ENCODE measurements around the gene PRODH.
"Not testable (repeated sequence)": the region's sequence is repeated elsewhere in the genome, so short reads cannot be mapped to it uniquely, and the experiment has no call there.

PRODH gene

DNA sequence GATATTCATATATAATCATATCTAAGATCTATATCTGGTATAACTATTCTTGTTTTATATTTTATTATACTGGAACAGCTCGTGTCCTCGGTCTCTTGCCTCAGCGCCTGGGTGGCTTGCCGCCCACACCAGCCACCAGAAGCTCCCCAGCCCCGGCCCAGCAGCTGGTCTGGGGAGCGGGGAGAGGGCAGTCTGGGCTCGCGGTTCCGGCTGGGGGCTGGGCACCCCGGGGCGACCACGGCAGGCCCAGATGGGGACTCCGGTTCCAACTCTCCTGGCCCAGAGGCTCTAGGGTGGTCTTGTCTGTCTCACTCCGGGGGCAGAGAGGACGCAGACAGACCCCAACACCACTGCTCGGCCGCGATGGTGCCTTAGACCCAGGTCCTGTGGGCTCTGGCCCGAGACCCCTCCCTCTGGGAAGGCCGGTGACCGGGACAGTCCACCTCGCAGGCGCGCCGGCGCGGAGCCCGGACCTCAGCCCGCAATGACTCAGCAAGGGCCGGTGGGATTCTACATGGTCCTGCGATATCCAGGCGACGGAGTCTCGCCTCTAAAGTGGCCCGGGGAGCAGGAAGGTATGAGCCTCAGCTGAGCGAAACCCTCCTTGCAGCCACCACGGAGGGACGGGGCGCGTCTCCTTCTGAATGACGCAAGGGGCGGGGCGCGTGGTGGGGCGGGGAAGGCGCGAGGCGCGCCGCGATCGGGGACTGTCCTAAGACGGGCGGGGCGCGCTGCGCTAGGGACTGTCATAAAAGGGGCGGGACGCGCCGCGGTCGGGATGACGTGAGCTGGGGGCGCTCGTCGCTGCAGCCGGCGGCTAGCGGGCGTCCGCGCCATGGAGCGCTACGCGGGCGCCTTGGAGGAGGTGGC, 30.3 kb downstream of the PRODH start, which contains the start of gene DGCR6:
Gene DGCR6, plus strand, starts transcription at position 781 of the 870 bp plus-strand sequence. Its CDS starts 55 bp downstream, at position 836.
- DNase-seq (ENCODE audit: low spot score): no peak

DNA sequence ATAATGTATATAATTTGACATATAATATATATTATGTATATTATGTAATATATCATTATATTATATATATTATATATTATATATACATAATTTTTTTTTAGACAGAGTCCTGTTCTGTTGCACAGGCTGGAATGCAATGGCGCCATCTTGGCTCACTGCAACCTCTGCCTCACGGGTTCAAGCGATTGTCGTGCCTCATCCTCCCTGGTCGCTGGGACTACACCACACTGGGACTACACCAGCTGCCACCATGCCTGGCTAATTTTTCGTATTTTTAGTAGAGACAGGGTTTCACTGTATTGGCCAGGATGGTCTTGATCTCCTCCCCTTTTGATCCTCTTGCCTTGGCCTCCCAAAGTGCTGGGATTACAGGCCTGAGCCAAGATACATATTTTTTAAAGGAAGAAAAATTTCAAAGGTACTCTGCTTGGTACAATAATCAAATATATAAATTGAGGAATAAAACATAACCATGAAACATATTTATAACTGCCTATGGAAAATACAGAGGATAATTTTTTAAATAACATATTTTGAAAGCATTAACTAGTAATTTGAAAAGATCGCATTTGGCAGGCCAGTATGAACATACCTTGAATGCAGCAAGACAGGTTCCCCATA, 39.9 kb downstream of the PRODH start:
- DNase-seq (ENCODE audit: low spot score): not testable (repeated sequence)

DNA sequence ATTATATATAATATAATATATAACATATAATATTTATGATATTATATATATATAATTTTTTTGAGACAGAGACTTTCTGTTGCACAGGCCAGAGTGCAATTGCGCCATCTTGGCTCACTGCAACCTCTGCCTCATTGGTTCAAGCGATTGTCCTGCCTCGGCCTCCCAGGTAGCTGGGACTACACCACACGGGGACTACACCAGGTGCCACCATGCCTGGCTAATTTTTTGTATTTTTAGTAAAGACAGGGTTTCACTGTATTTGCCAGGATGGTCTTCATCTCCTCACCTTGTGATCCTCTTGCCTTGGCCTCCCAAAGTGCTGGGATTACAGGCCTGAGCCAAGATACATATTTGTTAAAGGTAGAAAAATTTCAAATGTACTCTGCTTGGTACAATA, 42.3 kb downstream of the PRODH start:
- not testable (repeated sequence) for DNase-seq (ENCODE audit: low spot score)

DNA sequence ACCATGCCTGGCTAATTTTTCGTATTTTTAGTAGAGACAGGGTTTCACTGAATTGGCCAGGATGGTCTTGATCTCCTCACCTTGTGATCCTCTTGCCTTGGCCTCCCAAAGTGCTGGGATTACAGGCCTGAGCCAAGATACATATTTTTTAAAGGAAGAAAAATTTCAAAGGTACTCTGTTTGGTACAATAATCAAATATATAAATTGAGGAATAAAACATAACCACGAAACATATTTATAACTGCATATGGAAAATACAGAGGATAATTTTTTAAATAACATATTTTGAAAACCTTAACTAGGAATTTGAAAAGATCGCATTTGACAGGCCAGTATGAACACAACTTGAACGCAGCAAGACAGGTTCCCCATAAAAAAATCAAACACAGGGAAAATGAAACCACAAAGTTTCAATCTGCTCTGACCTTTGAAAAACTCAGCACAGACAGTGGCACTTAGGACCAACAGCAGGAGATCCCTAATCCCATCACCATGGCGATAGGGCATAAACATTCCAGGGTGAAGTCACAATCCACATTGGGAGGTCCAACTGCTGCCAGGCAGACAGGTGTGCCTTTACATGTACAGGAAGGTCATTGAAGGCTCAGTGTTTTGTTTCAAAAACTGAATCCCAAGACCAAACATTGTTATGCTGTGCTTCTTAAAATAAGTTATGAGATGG, 45.4 kb downstream of the PRODH start:
- DNase-seq (ENCODE audit: low spot score): not testable (repeated sequence)

DNA sequence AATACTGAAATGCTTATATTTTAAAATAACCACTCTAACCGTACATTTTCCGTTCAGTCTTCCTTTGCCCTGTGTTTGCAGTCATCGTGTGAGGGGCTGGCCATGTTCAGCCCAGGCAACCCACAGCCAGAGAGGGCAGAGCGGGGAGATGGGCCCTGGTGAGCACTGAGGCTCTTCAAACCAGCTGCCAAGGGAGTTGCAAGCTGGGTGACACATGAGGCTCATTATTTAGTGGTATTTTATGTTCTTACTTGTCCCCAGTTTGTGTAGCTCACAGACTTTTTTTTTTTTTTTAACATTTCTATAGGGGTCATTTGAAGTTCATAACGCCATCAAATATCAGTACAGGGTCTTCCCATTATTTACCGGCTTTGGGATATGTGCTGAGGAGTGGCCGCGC, 48.0 kb downstream of the PRODH start:
- DNase-seq (ENCODE audit: low spot score): no peak

DNA sequence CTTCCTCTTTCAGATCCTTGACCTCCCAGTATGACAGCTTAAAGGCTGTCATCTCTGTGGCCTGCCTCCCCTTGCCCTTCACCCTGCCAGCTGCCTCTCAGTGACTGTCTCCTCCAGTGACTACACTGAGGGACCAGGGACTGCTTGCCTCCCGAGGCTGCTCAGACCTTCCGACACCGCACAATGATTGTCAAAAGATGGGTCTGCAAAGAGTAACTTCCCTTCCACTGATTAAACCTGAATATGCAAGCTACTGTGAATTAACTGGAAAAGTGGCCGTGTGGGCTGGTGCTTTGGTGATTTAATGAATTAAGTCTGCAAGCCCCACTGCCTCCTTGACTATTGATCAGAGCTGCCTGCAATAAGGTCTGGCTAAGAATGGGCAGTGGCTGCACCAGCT, 51.6 kb downstream of the PRODH start:
- not testable (repeated sequence) for DNase-seq (ENCODE audit: low spot score)

DNA sequence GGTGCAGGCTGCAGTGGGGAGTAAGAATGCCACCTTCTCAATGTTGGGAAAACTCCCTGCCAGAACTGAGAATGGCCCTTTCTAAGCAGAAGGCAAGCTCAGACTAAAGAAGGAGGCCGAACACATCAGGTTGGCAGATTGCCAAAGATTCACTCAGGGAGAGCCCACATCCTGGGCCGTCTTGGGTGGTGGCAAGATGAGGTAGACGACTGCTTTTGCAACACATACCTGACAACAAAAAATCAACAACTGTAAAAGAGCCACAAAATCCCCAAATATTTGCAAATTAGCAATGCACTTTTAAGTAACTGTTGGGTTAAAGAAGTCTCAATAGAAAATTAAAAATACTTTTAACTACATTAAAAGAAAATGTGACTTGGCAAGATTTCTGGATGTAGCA, 54.8 kb downstream of the PRODH start:
- not testable (repeated sequence) for DNase-seq (ENCODE audit: low spot score)

All from iPS-NIHi11 (cell line).